GM23248 (cell line): ENCODE measurements around the gene USP25.

ENCODE experiments used
- EZH2 ChIP-seq: fragments of 200-600 bp; sonication (generic); IDR thresholded peaks from 2 replicates; pipeline ENCODE4 v1.6.1; 2018; ENCODE audit warnings: antibody characterized with exemption, mild to moderate bottlenecking; ENCODE audit not compliant: insufficient read depth, poor library complexity, severe bottlenecking
- EZH2phosphoT487 ChIP-seq: fragments of 200-600 bp; sonication (generic); IDR thresholded peaks from 2 replicates; pipeline ENCODE4 v1.6.1; 2018; ENCODE audit warnings: antibody characterized with exemption, moderate library complexity, mild to moderate bottlenecking, low read depth; ENCODE audit not compliant: insufficient read depth

DNA sequence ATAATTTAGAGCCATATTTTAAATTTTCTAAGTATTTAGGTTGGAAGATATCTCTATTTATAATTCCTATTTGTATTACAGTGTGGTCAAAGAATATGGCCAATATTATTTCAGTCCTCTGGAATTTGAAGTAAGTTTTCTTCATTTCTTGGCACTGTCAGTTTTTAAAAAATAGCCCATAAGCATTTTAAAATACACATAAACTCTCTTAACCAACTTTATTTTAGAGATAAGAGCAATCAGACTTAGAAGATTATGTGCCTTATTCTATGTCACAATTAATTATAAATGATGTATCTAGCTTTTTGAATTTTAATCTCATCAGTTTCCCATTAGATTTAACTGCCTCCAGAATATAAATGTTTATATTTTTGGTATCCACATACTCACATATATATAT lies 130.8 kb downstream of the USP25 start:
- TF ChIP-seq EZH2 (no peak), EZH2phosphoT487 (no peak)
